ENCODE results near the gene NCAPG2.
"Not testable (repeated sequence)": the region's sequence is repeated elsewhere in the genome, so short reads cannot be mapped to it uniquely, and the experiment has no call there.

NCAPG2 gene

GRCh38 chr7:158698657-158699195 is 5.9 kb downstream of the NCAPG2 start:
- no peak overlapping the region for H3K27ac ChIP-seq (ENCODE audit: insufficient read depth, low read length, poor library complexity, severe bottlenecking)

DNA sequence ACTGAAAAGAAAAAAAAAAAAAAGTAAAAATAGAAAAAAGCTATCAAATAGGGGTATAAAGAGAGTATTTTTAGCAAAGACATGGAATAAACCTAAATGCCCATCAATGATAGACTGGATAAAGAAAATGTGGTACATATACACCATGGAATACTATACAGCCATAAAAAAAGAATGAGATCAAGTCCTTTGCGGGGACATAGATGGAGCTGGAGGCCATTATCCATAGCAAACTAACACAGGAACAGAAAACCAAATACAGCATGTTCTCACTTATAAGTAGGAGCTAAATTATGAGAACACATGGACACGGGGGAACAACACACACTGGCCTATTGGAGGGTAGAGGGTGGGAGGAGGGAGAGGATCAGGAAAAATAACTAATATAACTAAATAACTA is 7.0 kb downstream of the NCAPG2 start:
- not testable (repeated sequence) for H3K36me3 ChIP-seq (ENCODE audit: control insufficient read depth, insufficient read depth, low read length)

More at GRCh38 chr7:158698657-158699195, 5.9 kb downstream of the NCAPG2 start:
- no peak overlapping the region for H3K4me3 ChIP-seq (ENCODE audit: insufficient read depth, low read depth, low read length, poor library complexity, severe bottlenecking)
- no peak for DNase-seq
- H3K36me3 ChIP-seq (ENCODE audit: control insufficient read depth, insufficient read depth, low read length) = no peaks in the 10 kb centered on the region
- no peaks in the 10 kb centered on the region for H3K27me3 ChIP-seq (replicated peaks; ENCODE audit: control insufficient read depth, insufficient read depth, low read length, poor library complexity, severe bottlenecking)
- H3K4me1 ChIP-seq (ENCODE audit: control insufficient read depth, insufficient read depth, low read length, poor library complexity, severe bottlenecking) = no peaks in the 10 kb centered on the region
- no peaks in the 10 kb centered on the region for H3K9me3 ChIP-seq (ENCODE audit: control insufficient read depth, low read length)

GRCh38 chr7:158695726-158696452 is 8.7 kb downstream of the NCAPG2 start:
- no peaks in the 10 kb centered on the region for H3K36me3 ChIP-seq (ENCODE audit: control insufficient read depth, insufficient read depth, low read length)
- no peaks in the 10 kb centered on the region for H3K4me1 ChIP-seq (ENCODE audit: control insufficient read depth, insufficient read depth, low read length, poor library complexity, severe bottlenecking)
- H3K27me3 ChIP-seq (replicated peaks; ENCODE audit: control insufficient read depth, insufficient read depth, low read length, poor library complexity, severe bottlenecking) = no peaks in the 10 kb centered on the region
- H3K4me3 ChIP-seq (ENCODE audit: insufficient read depth, low read depth, low read length, poor library complexity, severe bottlenecking) = no peak overlapping the region
- no peaks in the 10 kb centered on the region for H3K9me3 ChIP-seq (ENCODE audit: control insufficient read depth, low read length)
- no peak overlapping the region for H3K27ac ChIP-seq (ENCODE audit: insufficient read depth, low read length, poor library complexity, severe bottlenecking)
- peak; percentile 20 to 33 (median 32) for DNase-seq

More for the DNA sequence above, 7.0 kb downstream of the NCAPG2 start:
- not testable (repeated sequence) for DNase-seq; H3K4me1 ChIP-seq (ENCODE audit: control insufficient read depth, insufficient read depth, low read length, poor library complexity, severe bottlenecking); H3K27me3 ChIP-seq (replicated peaks; ENCODE audit: control insufficient read depth, insufficient read depth, low read length, poor library complexity, severe bottlenecking); H3K4me3 ChIP-seq (ENCODE audit: insufficient read depth, low read depth, low read length, poor library complexity, severe bottlenecking); H3K27ac ChIP-seq (ENCODE audit: insufficient read depth, low read length, poor library complexity, severe bottlenecking); H3K9me3 ChIP-seq (ENCODE audit: control insufficient read depth, low read length)

- H3K9me3 ChIP-seq (ENCODE audit: control insufficient read depth, low read length) = no peaks in the 10 kb centered on the region
- no peaks in the 10 kb centered on the region for H3K36me3 ChIP-seq (ENCODE audit: control insufficient read depth, insufficient read depth, low read length)
- H3K27me3 ChIP-seq (replicated peaks; ENCODE audit: control insufficient read depth, insufficient read depth, low read length, poor library complexity, severe bottlenecking) = no peaks in the 10 kb centered on the region
- DNase-seq = no peak
- no peak overlapping the region for H3K4me3 ChIP-seq (ENCODE audit: insufficient read depth, low read depth, low read length, poor library complexity, severe bottlenecking)
- no peaks in the 10 kb centered on the region for H3K4me1 ChIP-seq (ENCODE audit: control insufficient read depth, insufficient read depth, low read length, poor library complexity, severe bottlenecking)
- no peak overlapping the region for H3K27ac ChIP-seq (ENCODE audit: insufficient read depth, low read length, poor library complexity, severe bottlenecking)
Observed at GRCh38 chr7:158695056-158695455, 9.5 kb downstream of the NCAPG2 start.

DNA sequence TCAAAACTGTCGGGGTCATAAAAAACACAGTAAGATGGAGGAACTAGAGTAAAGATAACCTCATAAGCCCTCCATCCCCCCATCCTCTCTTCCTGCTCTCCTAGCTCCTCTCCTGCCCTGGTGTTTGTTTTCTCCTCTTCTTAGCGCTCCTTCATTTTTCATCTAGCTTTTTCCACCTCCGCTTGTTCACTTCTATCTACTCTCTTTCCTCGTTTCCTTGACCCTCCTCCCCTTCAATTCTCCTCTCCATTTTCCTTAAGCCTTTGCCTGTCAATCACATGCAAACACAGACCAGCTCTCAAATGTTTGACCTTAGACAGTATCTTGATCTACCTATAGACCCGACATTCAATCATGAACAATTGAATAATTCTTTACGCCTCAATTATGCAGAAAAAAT is 10.0 kb downstream of the NCAPG2 start:
- H3K9me3 ChIP-seq (ENCODE audit: control insufficient read depth, low read length) = no peaks in the 10 kb centered on the region
- H3K27ac ChIP-seq (ENCODE audit: insufficient read depth, low read length, poor library complexity, severe bottlenecking) = no peak overlapping the region
- H3K4me3 ChIP-seq (ENCODE audit: insufficient read depth, low read depth, low read length, poor library complexity, severe bottlenecking) = no peak overlapping the region
- no peaks in the 10 kb centered on the region for H3K4me1 ChIP-seq (ENCODE audit: control insufficient read depth, insufficient read depth, low read length, poor library complexity, severe bottlenecking)
- no peaks in the 10 kb centered on the region for H3K36me3 ChIP-seq (ENCODE audit: control insufficient read depth, insufficient read depth, low read length)
- DNase-seq = no peak
- H3K27me3 ChIP-seq (replicated peaks; ENCODE audit: control insufficient read depth, insufficient read depth, low read length, poor library complexity, severe bottlenecking) = no peaks in the 10 kb centered on the region

DNA sequence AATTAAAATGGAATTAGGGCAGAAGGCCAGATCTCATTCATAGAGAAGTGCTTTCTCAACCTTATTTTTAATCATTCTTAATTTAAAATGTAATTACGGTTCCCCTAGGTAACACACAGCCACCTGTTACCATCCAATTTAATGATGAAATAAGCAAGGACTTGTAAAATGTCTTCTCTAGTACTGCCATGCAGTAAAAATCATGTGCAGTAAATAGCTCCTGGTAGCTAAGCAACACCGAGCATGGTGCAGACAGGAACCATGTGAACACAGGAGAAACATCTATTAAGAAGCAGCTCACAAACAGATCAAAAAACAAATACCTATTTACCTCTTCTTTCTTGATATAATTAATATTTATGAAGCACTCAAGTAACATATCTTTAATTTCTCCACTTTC is 15.1 kb downstream of the NCAPG2 start:
- H3K27ac ChIP-seq (ENCODE audit: insufficient read depth, low read length, poor library complexity, severe bottlenecking) = no peak overlapping the region
- no peaks in the 10 kb centered on the region for H3K36me3 ChIP-seq (ENCODE audit: control insufficient read depth, insufficient read depth, low read length)
- no peaks in the 10 kb centered on the region for H3K4me1 ChIP-seq (ENCODE audit: control insufficient read depth, insufficient read depth, low read length, poor library complexity, severe bottlenecking)
- no peaks in the 10 kb centered on the region for H3K27me3 ChIP-seq (replicated peaks; ENCODE audit: control insufficient read depth, insufficient read depth, low read length, poor library complexity, severe bottlenecking)
- no peak for DNase-seq
- no peaks in the 10 kb centered on the region for H3K9me3 ChIP-seq (ENCODE audit: control insufficient read depth, low read length)
- H3K4me3 ChIP-seq (ENCODE audit: insufficient read depth, low read depth, low read length, poor library complexity, severe bottlenecking) = no peak overlapping the region

DNA sequence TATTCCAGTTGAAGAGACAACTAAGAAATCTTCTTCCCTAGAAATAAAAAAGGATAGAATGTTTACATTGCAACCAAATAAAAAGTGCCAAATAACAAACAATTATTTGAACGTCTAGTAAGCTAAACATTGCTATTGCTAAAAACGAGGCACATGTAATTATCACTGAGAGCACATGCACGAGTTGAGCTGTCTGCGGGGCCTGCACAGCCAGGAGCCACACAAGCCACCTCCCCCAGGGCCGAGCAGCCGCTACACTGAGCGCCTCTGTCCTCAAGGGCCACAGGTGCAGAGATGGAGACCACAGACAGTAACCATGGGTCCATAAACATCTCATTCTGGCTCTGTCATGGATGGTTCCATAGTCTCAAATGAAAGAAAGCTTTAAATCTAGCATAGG is 17.2 kb downstream of the NCAPG2 start:
- Histone ChIP-seq H3K4me3 (ENCODE audit: insufficient read depth, low read depth, low read length, poor library complexity, severe bottlenecking) (no peak overlapping the region), H3K27me3 (replicated peaks; ENCODE audit: control insufficient read depth, insufficient read depth, low read length, poor library complexity, severe bottlenecking) (no peaks in the 10 kb centered on the region), H3K36me3 (ENCODE audit: control insufficient read depth, insufficient read depth, low read length) (no peaks in the 10 kb centered on the region), H3K9me3 (ENCODE audit: control insufficient read depth, low read length) (no peaks in the 10 kb centered on the region), H3K27ac (ENCODE audit: insufficient read depth, low read length, poor library complexity, severe bottlenecking) (no peak overlapping the region), H3K4me1 (ENCODE audit: control insufficient read depth, insufficient read depth, low read length, poor library complexity, severe bottlenecking) (no peaks in the 10 kb centered on the region)
- no peak for DNase-seq

DNA sequence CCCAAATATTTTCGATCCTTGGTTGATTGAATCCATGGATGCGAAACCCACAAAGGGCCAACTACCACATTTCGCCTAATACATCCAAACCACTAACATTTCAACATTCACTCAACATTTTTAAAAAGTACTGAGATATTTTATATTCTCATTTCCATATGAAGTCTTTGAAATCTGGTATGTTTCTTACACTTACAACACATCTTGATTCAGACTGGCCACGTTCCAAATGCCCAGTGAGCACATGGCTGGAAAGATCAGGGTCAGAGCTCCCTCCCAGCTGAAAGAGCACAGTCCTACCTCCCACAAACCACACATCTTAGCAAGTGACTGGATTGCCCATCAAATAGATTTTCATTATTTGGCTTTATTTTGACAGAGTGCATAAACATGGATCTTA is 18.9 kb downstream of the NCAPG2 start:
- Histone ChIP-seq H3K4me3 (ENCODE audit: insufficient read depth, low read depth, low read length, poor library complexity, severe bottlenecking) (no peak overlapping the region), H3K36me3 (ENCODE audit: control insufficient read depth, insufficient read depth, low read length) (no peaks in the 10 kb centered on the region), H3K4me1 (ENCODE audit: control insufficient read depth, insufficient read depth, low read length, poor library complexity, severe bottlenecking) (no peaks in the 10 kb centered on the region), H3K27ac (ENCODE audit: insufficient read depth, low read length, poor library complexity, severe bottlenecking) (no peak overlapping the region), H3K9me3 (ENCODE audit: control insufficient read depth, low read length) (no peaks in the 10 kb centered on the region), H3K27me3 (replicated peaks; ENCODE audit: control insufficient read depth, insufficient read depth, low read length, poor library complexity, severe bottlenecking) (no peaks in the 10 kb centered on the region)
- no peak for DNase-seq

- Histone ChIP-seq H3K4me3 (ENCODE audit: insufficient read depth, low read depth, low read length, poor library complexity, severe bottlenecking) (no peak overlapping the region), H3K4me1 (ENCODE audit: control insufficient read depth, insufficient read depth, low read length, poor library complexity, severe bottlenecking) (no peaks in the 10 kb centered on the region), H3K27ac (ENCODE audit: insufficient read depth, low read length, poor library complexity, severe bottlenecking) (no peak overlapping the region), H3K27me3 (replicated peaks; ENCODE audit: control insufficient read depth, insufficient read depth, low read length, poor library complexity, severe bottlenecking) (no peaks in the 10 kb centered on the region), H3K9me3 (ENCODE audit: control insufficient read depth, low read length) (no peaks in the 10 kb centered on the region), H3K36me3 (ENCODE audit: control insufficient read depth, insufficient read depth, low read length) (no peaks in the 10 kb centered on the region)
- DNase-seq = no peak
Observed at GRCh38 chr7:158684329-158684728, 20.3 kb downstream of the NCAPG2 start.

DNA sequence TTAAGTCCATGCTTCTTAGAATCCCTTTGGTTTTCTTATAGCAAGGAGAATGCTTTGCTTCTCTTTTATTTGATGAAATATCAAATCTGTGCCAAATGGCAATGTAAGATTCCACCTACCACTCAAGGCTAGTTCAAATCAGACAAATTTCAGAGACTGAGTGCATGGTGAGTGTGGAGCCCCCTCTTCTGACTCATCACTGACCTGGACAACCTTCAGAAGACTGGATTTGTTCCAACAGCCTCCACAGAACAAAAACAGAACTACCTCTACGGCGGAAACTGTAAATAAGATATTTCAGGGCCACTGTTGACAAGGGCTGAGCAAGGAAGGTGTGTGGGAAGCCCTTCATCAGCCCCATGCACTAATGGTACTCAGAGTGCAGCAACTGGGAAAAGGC is 21.1 kb downstream of the NCAPG2 start:
- no peak overlapping the region for H3K27ac ChIP-seq (ENCODE audit: insufficient read depth, low read length, poor library complexity, severe bottlenecking)
- H3K27me3 ChIP-seq (replicated peaks; ENCODE audit: control insufficient read depth, insufficient read depth, low read length, poor library complexity, severe bottlenecking) = no peaks in the 10 kb centered on the region
- H3K9me3 ChIP-seq (ENCODE audit: control insufficient read depth, low read length) = no peaks in the 10 kb centered on the region
- DNase-seq = no peak
- H3K4me1 ChIP-seq (ENCODE audit: control insufficient read depth, insufficient read depth, low read length, poor library complexity, severe bottlenecking) = no peaks in the 10 kb centered on the region
- no peak overlapping the region for H3K4me3 ChIP-seq (ENCODE audit: insufficient read depth, low read depth, low read length, poor library complexity, severe bottlenecking)
- H3K36me3 ChIP-seq (ENCODE audit: control insufficient read depth, insufficient read depth, low read length) = no peaks in the 10 kb centered on the region
